ENCODE results near the gene CCDC61.

- TF ChIP-seq EZH2 (IDR thresholded peaks at IDR 0.05; ENCODE audit: insufficient read depth, poor library complexity, severe bottlenecking) (no peak), EZH2phosphoT487 (IDR thresholded peaks at IDR 0.05; ENCODE audit: insufficient read depth, low read depth) (no peak)
Measured at GRCh38 chr19:46035546-46035945, 40.3 kb downstream of the CCDC61 start.

Measured in GM23248 (cell line).